Smooth muscle cell (in vitro differentiated cells): ENCODE measurements around the gene SLIT3. TPM values are rescaled to one million over a fixed set of nuclear protein-coding genes. Genes with fewer than 3 reads are reported as not detected.
A peak's percentile ranks its signal among the peaks of the same experiment; 100 is the strongest.

Experiments used
- DNase-seq: peaks from one replicate; lab custom pipeline; 2025; ENCODE audit not compliant: unreplicated experiment; lab: John Stamatoyannopoulos, UW
- H2AFZ ChIP-seq: fragments of 200-600 bp; sonication (generic); 2 replicates; pipeline ENCODE4 v1.6.0; 2016; ENCODE audit warnings: antibody characterized with exemption, low read depth, mild to moderate bottlenecking
- H3F3A ChIP-seq: fragments of 200-600 bp; sonication (generic); 2 replicates; pipeline ENCODE4 v1.6.0; 2017; ENCODE audit warnings: antibody characterized with exemption, low read depth
- H3K27ac ChIP-seq: fragments of 200-600 bp; sonication (generic); 2 replicates; pipeline ENCODE4 v1.5.1; 2016; ENCODE audit warnings: low read depth, mild to moderate bottlenecking
- H3K27me3 ChIP-seq: fragments of 200-600 bp; sonication (generic); 2 replicates; pipeline ENCODE4 v1.6.1; 2016; ENCODE audit warnings: low read depth, mild to moderate bottlenecking
- H3K36me3 ChIP-seq: fragments of 200-600 bp; sonication (generic); 2 replicates; pipeline ENCODE4 v1.5.1; 2016; ENCODE audit warnings: low read depth
- H3K4me1 ChIP-seq: fragments of 200-600 bp; sonication (generic); 2 replicates; pipeline ENCODE4 v1.5.1; 2016; ENCODE audit warnings: low read depth
- H3K4me2 ChIP-seq: fragments of 200-600 bp; sonication (generic); 2 replicates; pipeline ENCODE4 v1.6.0; 2016; ENCODE audit warnings: mild to moderate bottlenecking
- H3K4me3 ChIP-seq: fragments of 200-600 bp; sonication (generic); 2 replicates; pipeline ENCODE4 v1.5.1; 2016; ENCODE audit warnings: mild to moderate bottlenecking
- H3K79me2 ChIP-seq: fragments of 200-600 bp; sonication (generic); 2 replicates; pipeline ENCODE4 v1.6.0; 2016; ENCODE audit warnings: low read depth, mild to moderate bottlenecking
- H3K9ac ChIP-seq: fragments of 200-600 bp; sonication (generic); 2 replicates; pipeline ENCODE4 v1.6.0; 2016; ENCODE audit warnings: low read depth
- H3K9me3 ChIP-seq: fragments of 200-600 bp; sonication (generic); replicated peaks from 2 replicates; pipeline ENCODE4 v1.5.1; 2016; ENCODE audit warnings: low read depth
- H4K20me1 ChIP-seq: fragments of 200-600 bp; sonication (generic); 2 replicates; pipeline ENCODE4 v1.6.0; 2016; ENCODE audit warnings: low read depth
- WGBS: methylation state at CpG from one replicate; pipeline ENCODE4 v1.1.7; 2016; ENCODE audit warnings: low lambda C conversion rate; 5-methylcytosine and 5-hydroxymethylcytosine counted together
- polyA plus RNA-seq: library from polyadenylated mRNA; unstranded; fragments of >200 nt; fragmentation: Nextera tagmentation; extraction: Ambion mirVana; gene quantifications from 2 replicates; pipeline ENCODE4 v1.2.1, GENCODE V29; 2016
- total RNA-seq: library from RNA; depleted of rRNA; stranded (reverse); fragments of >200 nt; gene quantifications from 2 replicates; pipeline ENCODE4 v1.2.3, GENCODE V29; 2014
- TF ChIP-seq, protein P1 (sequence below): fragments of 200-600 bp; sonication (generic); IDR thresholded peaks from 2 replicates; pipeline ENCODE4 v1.5.1; 2017; ENCODE audit warnings: borderline replicate concordance, mild to moderate bottlenecking, antibody characterized with exemption; ENCODE audit not compliant: insufficient read depth, poor library complexity, severe bottlenecking

The SLIT3 gene
- total and polyA plus RNA-seq, 2 experiments from 2014 or later: 25.4 to 29.5 TPM

DNA sequence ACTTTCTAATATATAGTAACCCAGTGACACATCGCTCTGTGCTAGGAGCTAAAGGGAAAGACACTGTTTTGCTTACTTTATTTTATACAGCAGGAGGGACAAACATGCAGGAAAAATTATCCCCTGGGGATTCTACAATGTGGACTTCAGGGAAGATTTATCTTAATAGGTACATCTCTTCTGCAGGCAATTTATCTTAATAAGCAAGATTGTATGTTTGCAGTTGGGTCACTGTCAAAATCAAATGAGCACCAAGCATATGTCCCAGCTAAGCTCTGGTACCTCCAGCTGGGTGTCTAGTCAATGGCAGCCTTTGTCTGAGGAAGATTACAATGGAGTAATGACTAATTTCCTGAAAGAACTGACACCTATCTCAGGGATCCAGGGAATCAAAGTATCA, 411.9 kb downstream of the SLIT3 start:
- 100% methylated on average over 1 of the region's 1 CpG for WGBS
- H3K4me2 ChIP-seq: no peak overlapping the region
- H3K79me2 ChIP-seq: no peaks in the 10 kb centered on the region
- peaks cover 5% of the 10 kb centered on the region for H3F3A ChIP-seq
- no peak for DNase-seq
- H4K20me1 ChIP-seq: no peaks in the 10 kb centered on the region
- no peaks in the 10 kb centered on the region for H3K36me3 ChIP-seq
- H3K9me3 ChIP-seq: no peaks in the 10 kb centered on the region
- H3K27me3 ChIP-seq: no peaks in the 10 kb centered on the region
- H3K27ac ChIP-seq: no peak overlapping the region
- TF ChIP-seq, protein P1, sequence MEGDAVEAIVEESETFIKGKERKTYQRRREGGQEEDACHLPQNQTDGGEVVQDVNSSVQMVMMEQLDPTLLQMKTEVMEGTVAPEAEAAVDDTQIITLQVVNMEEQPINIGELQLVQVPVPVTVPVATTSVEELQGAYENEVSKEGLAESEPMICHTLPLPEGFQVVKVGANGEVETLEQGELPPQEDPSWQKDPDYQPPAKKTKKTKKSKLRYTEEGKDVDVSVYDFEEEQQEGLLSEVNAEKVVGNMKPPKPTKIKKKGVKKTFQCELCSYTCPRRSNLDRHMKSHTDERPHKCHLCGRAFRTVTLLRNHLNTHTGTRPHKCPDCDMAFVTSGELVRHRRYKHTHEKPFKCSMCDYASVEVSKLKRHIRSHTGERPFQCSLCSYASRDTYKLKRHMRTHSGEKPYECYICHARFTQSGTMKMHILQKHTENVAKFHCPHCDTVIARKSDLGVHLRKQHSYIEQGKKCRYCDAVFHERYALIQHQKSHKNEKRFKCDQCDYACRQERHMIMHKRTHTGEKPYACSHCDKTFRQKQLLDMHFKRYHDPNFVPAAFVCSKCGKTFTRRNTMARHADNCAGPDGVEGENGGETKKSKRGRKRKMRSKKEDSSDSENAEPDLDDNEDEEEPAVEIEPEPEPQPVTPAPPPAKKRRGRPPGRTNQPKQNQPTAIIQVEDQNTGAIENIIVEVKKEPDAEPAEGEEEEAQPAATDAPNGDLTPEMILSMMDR: no peak
- H3K9ac ChIP-seq: no peak overlapping the region
- H3K4me3 ChIP-seq: no peak overlapping the region
- no peak overlapping the region for H2AFZ ChIP-seq
- H3K4me1 ChIP-seq: peaks cover 17% of the 10 kb centered on the region

DNA sequence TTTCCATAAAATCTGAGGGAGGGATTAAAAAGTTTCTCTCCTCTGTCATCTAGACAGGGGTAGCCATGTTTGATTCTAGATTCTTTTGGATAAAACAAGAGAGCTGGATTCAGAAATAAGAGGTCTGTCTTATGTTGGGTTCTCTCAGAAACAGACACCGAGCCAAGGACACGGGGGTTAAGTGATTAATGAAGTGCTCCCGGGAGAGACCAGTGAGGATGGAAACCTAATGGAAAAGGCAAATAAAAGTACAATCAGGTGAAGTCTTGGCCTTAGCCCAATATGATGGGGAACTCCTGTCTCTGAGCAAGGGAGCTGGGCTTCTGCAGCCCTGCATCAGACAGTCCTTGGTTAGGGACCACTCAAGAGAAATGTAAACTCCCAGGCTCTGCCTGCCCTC, 413.0 kb downstream of the SLIT3 start:
- Histone ChIP-seq H3K9me3 (no peaks in the 10 kb centered on the region), H3K4me2 (no peak overlapping the region), H3K4me3 (no peak overlapping the region), H2AFZ (no peak overlapping the region), H3F3A (peaks cover 5% of the 10 kb centered on the region), H3K27me3 (no peaks in the 10 kb centered on the region), H3K27ac (no peak overlapping the region), H3K9ac (no peak overlapping the region), H4K20me1 (no peaks in the 10 kb centered on the region), H3K79me2 (no peaks in the 10 kb centered on the region), H3K36me3 (no peaks in the 10 kb centered on the region), H3K4me1 (peaks cover 20% of the 10 kb centered on the region)
- TF ChIP-seq, protein P1: no peak
- 82% methylated on average over 3 of the region's 3 CpGs for WGBS
- DNase-seq: no peak

DNA sequence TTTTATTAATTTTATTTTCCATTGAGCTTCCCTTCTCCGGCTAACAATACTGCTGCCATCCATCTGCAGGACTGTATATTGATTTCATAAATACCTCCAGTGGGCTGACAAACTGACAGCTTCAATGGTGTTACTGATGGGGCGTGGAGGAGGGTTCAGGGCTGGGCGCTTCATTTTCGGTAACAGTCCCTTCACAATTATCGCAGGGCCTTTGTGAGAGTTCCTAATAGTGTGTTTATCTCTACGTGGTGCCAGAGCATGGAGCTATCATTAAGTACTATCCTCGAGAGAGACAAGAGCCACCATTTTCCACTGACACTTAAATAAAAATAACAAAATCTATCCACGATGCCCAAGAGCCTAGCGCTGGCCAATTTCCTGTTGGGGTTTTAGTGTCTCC, 414.8 kb downstream of the SLIT3 start:
- H3K27ac ChIP-seq: peak overlapping the region; percentile 48
- peak overlapping the region; percentile 64 for H3K4me2 ChIP-seq

More for the DNA sequence above, 414.8 kb downstream of the SLIT3 start:
- 57% methylated on average over 9 of the region's 9 CpGs for WGBS
- Histone ChIP-seq H3K79me2 (no peaks in the 10 kb centered on the region), H3F3A (peaks cover 5% of the 10 kb centered on the region), H3K9me3 (no peaks in the 10 kb centered on the region), H3K27me3 (no peaks in the 10 kb centered on the region), H4K20me1 (no peaks in the 10 kb centered on the region), H3K36me3 (no peaks in the 10 kb centered on the region), H3K4me1 (peaks cover 36% of the 10 kb centered on the region), H2AFZ (no peak overlapping the region), H3K4me3 (no peak overlapping the region), H3K9ac (no peak overlapping the region)
- TF ChIP-seq, protein P1: no peak
- no peak for DNase-seq
